ENCODE results near the gene GPR179.

The GPR179 gene

DNA sequence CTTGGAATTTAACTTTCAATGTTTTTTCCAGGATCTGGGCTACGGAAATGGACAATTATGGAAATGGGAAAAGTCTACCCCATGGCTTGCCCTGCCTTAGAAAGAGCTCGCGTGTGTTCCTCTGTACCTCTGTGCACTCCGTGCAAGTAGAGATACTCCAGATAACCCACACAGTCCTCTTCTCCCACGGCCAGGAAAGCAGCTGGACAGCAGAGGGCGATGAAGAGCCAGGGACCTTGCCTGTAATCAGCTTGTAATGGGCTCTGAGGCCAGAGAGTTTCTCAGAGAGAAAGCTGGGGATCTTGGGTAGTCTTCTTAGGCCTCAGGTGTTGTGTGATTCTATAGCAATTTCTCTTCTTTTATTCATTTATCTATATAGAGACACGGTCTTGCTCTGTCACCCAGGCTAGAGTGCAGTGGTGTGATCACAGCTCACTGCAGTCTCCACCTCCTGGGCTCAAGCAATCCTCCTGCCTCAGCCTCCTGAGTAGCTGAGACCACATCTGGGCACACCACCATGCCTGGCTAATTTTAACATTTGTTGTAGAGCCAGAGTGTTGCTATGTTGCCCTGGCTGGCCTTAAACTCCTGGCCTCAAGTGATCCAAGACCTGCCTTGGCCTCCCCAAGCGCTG is 5.5 kb upstream of the GPR179 start:
- ChIA-PET CTCF (interaction anchor here (0.6 to 4.0 kb wide), 22 partner anchors 9 to 409 kb away, joined by 3 to 53 read pairs (median 4); no protein-coding TSS in a partner anchor), POLR2A (interaction anchor here (0.8 to 3.6 kb wide), 9 partner anchors 9 to 505 kb away, joined by 3 to 60 read pairs (median 4); partner anchors contain the start of gene RPL23)

DNA sequence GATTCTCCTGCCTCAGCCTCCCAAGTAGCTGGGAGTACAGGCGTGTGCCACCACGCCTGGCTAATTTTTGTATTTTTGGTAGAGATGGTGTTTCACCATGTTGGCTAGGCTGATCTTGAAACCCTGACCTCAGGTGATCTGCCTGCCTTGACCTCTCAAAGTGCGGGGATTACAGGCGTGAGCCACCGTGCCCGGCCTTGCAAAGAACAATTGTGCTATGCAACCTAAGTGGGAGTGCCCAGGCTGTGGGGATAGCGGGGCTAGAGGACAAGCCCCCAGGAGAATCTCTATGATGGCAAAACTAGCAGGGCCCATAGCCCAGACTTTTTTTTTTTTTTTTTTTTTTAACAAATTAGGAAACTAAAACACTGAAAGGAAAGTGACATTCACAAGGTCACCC is 2.0 kb upstream of the GPR179 start:
- DNase-seq (ENCODE audit: extremely low spot score), result no peak
- POLR2A ChIA-PET, result no interaction called here
- no peak for TF ChIP-seq SP1 (IDR thresholded peaks at IDR 0.05)
- TF ChIP-seq SUZ12 (IDR thresholded peaks at IDR 0.05), result no peak
- no peak for TF ChIP-seq FOXA1 (IDR thresholded peaks at IDR 0.05)
- TF ChIP-seq TARDBP (IDR thresholded peaks at IDR 0.05), result no peak
- no peak for TF ChIP-seq L3MBTL2 (conservative IDR thresholded peaks at IDR 0.05)
- CTCF ChIA-PET, result interaction anchor here (0.7 to 2.4 kb wide), 3 partner anchors 12 to 69 kb away, joined by 3 to 9 read pairs (median 4); no protein-coding TSS in a partner anchor

More for the DNA sequence above, 5.5 kb upstream of the GPR179 start:
- DNase-seq (ENCODE audit: extremely low spot score), result peak; percentile 65
- TF ChIP-seq FOXM1 (IDR thresholded peaks at IDR 0.05; ENCODE audit: borderline replicate concordance), result no peak
- TF ChIP-seq FOXA1 (IDR thresholded peaks at IDR 0.05), result no peak
- TF ChIP-seq, protein P1, sequence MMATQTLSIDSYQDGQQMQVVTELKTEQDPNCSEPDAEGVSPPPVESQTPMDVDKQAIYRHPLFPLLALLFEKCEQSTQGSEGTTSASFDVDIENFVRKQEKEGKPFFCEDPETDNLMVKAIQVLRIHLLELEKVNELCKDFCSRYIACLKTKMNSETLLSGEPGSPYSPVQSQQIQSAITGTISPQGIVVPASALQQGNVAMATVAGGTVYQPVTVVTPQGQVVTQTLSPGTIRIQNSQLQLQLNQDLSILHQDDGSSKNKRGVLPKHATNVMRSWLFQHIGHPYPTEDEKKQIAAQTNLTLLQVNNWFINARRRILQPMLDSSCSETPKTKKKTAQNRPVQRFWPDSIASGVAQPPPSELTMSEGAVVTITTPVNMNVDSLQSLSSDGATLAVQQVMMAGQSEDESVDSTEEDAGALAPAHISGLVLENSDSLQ (IDR thresholded peaks at IDR 0.05), result no peak
- TF ChIP-seq HDGF (IDR thresholded peaks at IDR 0.05; ENCODE audit: borderline replicate concordance), result no peak
- TF ChIP-seq ARNT (IDR thresholded peaks at IDR 0.05), result no peak
- TF ChIP-seq TARDBP (IDR thresholded peaks at IDR 0.05), result no peak
- TF ChIP-seq CTBP1 (IDR thresholded peaks at IDR 0.05; ENCODE audit: borderline replicate concordance), result no peak
- TF ChIP-seq ELF4 (IDR thresholded peaks at IDR 0.05), result no peak
- TF ChIP-seq ZNF384 (IDR thresholded peaks at IDR 0.05), result no peak
- TF ChIP-seq L3MBTL2 (conservative IDR thresholded peaks at IDR 0.05), result no peak
- no peak for TF ChIP-seq FOXK2 (IDR thresholded peaks at IDR 0.05)
- no peak for TF ChIP-seq BHLHE40 (IDR thresholded peaks at IDR 0.05; ENCODE audit: borderline replicate concordance)
- no peak for TF ChIP-seq SP1 (IDR thresholded peaks at IDR 0.05)
- no peak for TF ChIP-seq LEF1 (IDR thresholded peaks at IDR 0.05; ENCODE audit: borderline replicate concordance)
- TF ChIP-seq SUZ12 (IDR thresholded peaks at IDR 0.05), result no peak
- TF ChIP-seq NFRKB (IDR thresholded peaks at IDR 0.05), result no peak

GRCh38 chr17:38344420-38344745 is 627 bp upstream of the GPR179 start:
- ChIA-PET POLR2A (interaction anchor here (0.9 kb wide), 1 partner anchor 9 kb away, joined by 3 read pairs; no protein-coding TSS in a partner anchor), CTCF (interaction anchor here (0.6 to 2.4 kb wide), 3 partner anchors 11 to 142 kb away, joined by 3 to 9 read pairs (median 4); no protein-coding TSS in a partner anchor)
- TF ChIP-seq SUZ12 (IDR thresholded peaks at IDR 0.05) (no peak), NFRKB (IDR thresholded peaks at IDR 0.05) (no peak), SP1 (IDR thresholded peaks at IDR 0.05) (no peak), L3MBTL2 (conservative IDR thresholded peaks at IDR 0.05) (no peak), BHLHE40 (IDR thresholded peaks at IDR 0.05; ENCODE audit: borderline replicate concordance) (no peak), FOXM1 (IDR thresholded peaks at IDR 0.05; ENCODE audit: borderline replicate concordance) (no peak), FOXA1 (IDR thresholded peaks at IDR 0.05) (no peak), ELF4 (IDR thresholded peaks at IDR 0.05) (no peak), TARDBP (IDR thresholded peaks at IDR 0.05) (no peak), ZNF384 (IDR thresholded peaks at IDR 0.05) (no peak), ARNT (IDR thresholded peaks at IDR 0.05) (no peak), LEF1 (IDR thresholded peaks at IDR 0.05; ENCODE audit: borderline replicate concordance) (no peak), FOXK2 (IDR thresholded peaks at IDR 0.05) (no peak), CTBP1 (IDR thresholded peaks at IDR 0.05; ENCODE audit: borderline replicate concordance) (no peak), HDGF (IDR thresholded peaks at IDR 0.05; ENCODE audit: borderline replicate concordance) (no peak)
- TF ChIP-seq, protein P1 (IDR thresholded peaks at IDR 0.05), result no peak
- DNase-seq (ENCODE audit: extremely low spot score), result no peak

DNA sequence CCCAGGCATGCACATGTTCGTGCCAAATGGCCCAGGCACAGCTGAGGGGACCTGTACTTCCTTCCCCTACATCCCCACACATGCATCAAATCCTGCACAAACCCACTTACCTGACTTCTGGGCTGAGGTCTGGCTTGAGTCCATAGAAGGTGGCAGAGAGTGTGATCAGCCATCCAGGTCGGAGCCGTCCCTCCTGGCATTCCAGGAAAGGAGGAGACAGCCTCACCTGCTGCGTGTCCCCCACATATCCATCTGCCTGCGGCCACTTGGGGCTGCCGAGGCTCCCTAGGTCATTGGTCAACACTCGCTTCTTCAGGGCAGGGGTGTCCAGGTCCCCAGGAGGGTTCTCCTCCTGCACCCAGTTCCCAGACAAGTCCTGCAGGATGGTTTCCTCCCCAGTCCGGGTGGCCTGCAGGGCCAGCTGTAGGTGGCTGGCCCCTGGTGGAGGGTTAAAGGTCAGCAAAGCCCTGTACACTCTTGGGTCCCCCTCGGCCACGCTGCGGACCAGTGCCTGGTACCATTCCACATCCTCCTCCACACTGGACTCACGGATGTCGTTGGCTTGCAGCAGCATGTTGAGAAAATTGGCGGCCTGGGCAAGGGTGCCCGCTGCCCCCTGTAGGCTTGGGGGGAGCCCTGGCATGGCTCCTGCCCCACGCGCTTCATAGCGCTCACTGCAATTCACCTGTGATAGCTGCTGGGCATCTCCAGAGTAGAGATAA is 709 bp downstream of the GPR179 start:
- TF ChIP-seq TARDBP (IDR thresholded peaks at IDR 0.05) (no peak), HDGF (IDR thresholded peaks at IDR 0.05; ENCODE audit: borderline replicate concordance) (no peak), ZNF384 (IDR thresholded peaks at IDR 0.05) (no peak), BHLHE40 (IDR thresholded peaks at IDR 0.05; ENCODE audit: borderline replicate concordance) (no peak), LEF1 (IDR thresholded peaks at IDR 0.05; ENCODE audit: borderline replicate concordance) (no peak), L3MBTL2 (conservative IDR thresholded peaks at IDR 0.05) (no peak), ELF4 (IDR thresholded peaks at IDR 0.05) (no peak), FOXM1 (IDR thresholded peaks at IDR 0.05; ENCODE audit: borderline replicate concordance) (no peak), ARNT (IDR thresholded peaks at IDR 0.05) (no peak)
- TF ChIP-seq, protein P1 (IDR thresholded peaks at IDR 0.05), result no peak
- POLR2A ChIA-PET, result interaction anchor here (0.9 kb wide), 1 partner anchor 10 kb away, joined by 3 read pairs; no protein-coding TSS in a partner anchor
- CTCF ChIA-PET, result interaction anchor here (1.5 to 2.2 kb wide), 2 partner anchors 10 to 61 kb away, joined by 4 to 12 read pairs; no protein-coding TSS in a partner anchor
- no peak for DNase-seq (ENCODE audit: extremely low spot score)

DNA sequence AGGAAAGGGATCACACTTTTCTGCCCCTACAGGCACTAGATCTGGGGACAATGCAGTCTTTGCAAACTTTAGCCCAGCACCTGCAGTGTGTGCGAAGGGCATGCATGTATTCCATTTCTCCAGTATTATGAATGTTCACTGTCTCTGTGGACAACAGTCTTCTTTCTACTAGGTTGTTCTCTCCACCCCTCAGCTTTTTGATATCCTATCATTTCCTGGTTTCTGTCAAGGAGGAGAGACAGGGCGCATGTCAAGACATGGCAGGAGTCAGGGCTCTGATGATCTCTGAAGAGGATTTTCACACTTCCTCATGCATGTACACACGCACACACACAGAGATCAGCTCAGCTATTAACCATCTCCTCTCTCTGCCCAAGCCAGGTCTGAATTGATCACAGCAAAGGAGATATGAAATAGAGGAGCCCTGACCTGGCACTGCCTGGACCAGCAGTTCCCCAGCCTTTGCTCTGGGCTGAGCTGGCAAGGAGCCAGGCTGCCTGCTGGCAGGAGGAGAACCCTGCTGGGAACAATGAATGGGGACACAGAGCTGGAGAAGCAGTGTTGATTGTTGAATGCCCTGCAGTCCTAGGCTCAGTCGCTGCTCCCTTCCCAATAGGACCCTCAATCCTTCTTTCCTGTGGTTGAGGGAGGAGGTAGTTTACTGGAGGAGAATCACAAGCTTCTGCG is 2.6 kb downstream of the GPR179 start:
- ChIA-PET CTCF (interaction anchor here (0.6 to 3.9 kb wide), 4 partner anchors 8 to 526 kb away, joined by 3 to 20 read pairs (median 8); no protein-coding TSS in a partner anchor), POLR2A (interaction anchor here (0.7 to 2.4 kb wide), 5 partner anchors 8 to 74 kb away, joined by 3 to 8 read pairs (median 4); partner anchors contain the start of gene SOCS7)
- DNase-seq (ENCODE audit: extremely low spot score), result peak; percentile 28
- no peak for TF ChIP-seq NFRKB (IDR thresholded peaks at IDR 0.05)
- no peak for TF ChIP-seq CTBP1 (IDR thresholded peaks at IDR 0.05; ENCODE audit: borderline replicate concordance)
- TF ChIP-seq, protein P1 (IDR thresholded peaks at IDR 0.05), result no peak
- no peak for TF ChIP-seq SP1 (IDR thresholded peaks at IDR 0.05)
- no peak for TF ChIP-seq HDGF (IDR thresholded peaks at IDR 0.05; ENCODE audit: borderline replicate concordance)
- no peak for TF ChIP-seq ARNT (IDR thresholded peaks at IDR 0.05)
- no peak for TF ChIP-seq FOXM1 (IDR thresholded peaks at IDR 0.05; ENCODE audit: borderline replicate concordance)
- TF ChIP-seq ZNF384 (IDR thresholded peaks at IDR 0.05), result no peak
- TF ChIP-seq ELF4 (IDR thresholded peaks at IDR 0.05), result no peak
- no peak for TF ChIP-seq FOXA1 (IDR thresholded peaks at IDR 0.05)
- no peak for TF ChIP-seq TARDBP (IDR thresholded peaks at IDR 0.05)
- TF ChIP-seq FOXK2 (IDR thresholded peaks at IDR 0.05), result no peak

Data from HEK293T (cell line).